ENCODE data around the gene TLN1. TPM values are rescaled to one million over a fixed set of nuclear protein-coding genes. Genes with fewer than 3 reads are reported as not detected.

Gene TLN1
- total RNA-seq, 2 donors from 2014 or later = 177 to 196 TPM

DNA sequence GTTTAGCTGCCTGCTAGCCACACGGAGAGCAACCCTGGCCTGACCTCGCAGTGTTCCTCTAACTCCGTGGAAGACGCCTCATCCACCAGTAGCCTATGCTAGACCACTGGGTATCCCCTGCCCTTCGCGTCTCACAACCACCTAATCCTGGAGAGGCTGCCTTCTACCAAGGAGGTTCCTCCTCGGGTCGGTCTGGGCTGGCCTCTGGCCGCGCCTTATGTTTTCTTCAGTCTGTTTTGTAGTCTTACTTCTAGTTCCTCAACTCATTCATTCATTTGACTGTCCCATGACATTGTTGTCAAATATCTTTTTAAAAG lies 40.7 kb downstream of the TLN1 start:
- DNase-seq = no peak
- H3K9ac ChIP-seq (ENCODE audit: low read depth in 2 of 2, low read length in 2 of 2) = peak overlapping the region; percentile 46 to 78
- H3K4me1 ChIP-seq = no peaks in the 10 kb centered on the region
- H3K36me3 ChIP-seq = no peaks in the 10 kb centered on the region
- H3K27ac ChIP-seq = peak overlapping the region; percentile 82
- peak overlapping the region; percentile 55 for H3K4me3 ChIP-seq
- intact Hi-C loops (cut with DNase I) = no loop called here
- TF ChIP-seq, protein P1, sequence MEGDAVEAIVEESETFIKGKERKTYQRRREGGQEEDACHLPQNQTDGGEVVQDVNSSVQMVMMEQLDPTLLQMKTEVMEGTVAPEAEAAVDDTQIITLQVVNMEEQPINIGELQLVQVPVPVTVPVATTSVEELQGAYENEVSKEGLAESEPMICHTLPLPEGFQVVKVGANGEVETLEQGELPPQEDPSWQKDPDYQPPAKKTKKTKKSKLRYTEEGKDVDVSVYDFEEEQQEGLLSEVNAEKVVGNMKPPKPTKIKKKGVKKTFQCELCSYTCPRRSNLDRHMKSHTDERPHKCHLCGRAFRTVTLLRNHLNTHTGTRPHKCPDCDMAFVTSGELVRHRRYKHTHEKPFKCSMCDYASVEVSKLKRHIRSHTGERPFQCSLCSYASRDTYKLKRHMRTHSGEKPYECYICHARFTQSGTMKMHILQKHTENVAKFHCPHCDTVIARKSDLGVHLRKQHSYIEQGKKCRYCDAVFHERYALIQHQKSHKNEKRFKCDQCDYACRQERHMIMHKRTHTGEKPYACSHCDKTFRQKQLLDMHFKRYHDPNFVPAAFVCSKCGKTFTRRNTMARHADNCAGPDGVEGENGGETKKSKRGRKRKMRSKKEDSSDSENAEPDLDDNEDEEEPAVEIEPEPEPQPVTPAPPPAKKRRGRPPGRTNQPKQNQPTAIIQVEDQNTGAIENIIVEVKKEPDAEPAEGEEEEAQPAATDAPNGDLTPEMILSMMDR (IDR thresholded peaks at IDR 0.05) = no peak
- no peaks in the 10 kb centered on the region for H3K9me3 ChIP-seq
- H3K27me3 ChIP-seq = no peaks in the 10 kb centered on the region

DNA sequence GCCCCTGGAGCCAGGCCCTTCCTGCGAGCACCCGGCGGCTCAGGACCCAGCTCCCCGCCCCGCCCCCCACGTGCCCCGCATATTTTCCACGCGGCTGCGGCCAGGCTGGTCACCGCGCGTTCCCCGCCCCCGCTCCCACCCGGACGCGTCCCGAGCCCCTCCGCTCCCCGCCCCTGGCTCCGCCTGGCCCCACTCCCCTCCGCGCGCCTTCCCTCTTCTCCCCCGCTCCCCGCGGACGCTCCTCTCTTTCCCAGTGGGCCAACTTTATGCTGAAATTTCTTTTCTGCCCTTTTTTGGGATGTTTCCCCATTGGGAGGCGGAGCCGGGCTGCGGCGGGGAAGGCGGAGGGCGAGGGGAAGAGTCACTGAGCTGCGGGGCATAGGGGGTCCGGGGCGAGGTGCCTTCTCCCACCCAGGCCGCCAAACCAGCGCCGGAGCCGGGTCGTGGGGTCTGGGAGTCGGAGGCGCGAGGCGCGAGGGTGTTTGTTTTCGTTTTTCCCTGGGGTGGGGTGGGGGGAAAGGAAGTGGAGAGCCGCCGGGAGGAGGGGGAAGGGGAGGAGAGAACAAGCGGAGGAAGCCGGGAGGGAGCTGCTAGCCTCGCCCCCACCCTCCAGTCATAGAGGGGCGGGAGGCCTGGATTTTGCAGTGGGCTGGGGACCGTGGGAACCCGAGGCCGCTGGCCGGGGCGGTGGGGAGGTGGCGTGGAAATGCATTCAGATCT lies 41.2 kb downstream of the TLN1 start:
- Histone ChIP-seq H3K27ac (peak overlapping the region; percentile 82), H3K9ac (ENCODE audit: low read depth in 2 of 2, low read length in 2 of 2) (peak overlapping the region; percentile 73 to 78), H3K4me3 (peak overlapping the region; percentile 55), H3K27me3 (no peaks in the 10 kb centered on the region), H3K36me3 (no peaks in the 10 kb centered on the region), H3K9me3 (no peaks in the 10 kb centered on the region), H3K4me1 (no peaks in the 10 kb centered on the region)
- DNase-seq = peak; percentile 73
- intact Hi-C loops (cut with DNase I) = no loop called here
- TF ChIP-seq, protein P1 (IDR thresholded peaks at IDR 0.05) = no peak

DNA sequence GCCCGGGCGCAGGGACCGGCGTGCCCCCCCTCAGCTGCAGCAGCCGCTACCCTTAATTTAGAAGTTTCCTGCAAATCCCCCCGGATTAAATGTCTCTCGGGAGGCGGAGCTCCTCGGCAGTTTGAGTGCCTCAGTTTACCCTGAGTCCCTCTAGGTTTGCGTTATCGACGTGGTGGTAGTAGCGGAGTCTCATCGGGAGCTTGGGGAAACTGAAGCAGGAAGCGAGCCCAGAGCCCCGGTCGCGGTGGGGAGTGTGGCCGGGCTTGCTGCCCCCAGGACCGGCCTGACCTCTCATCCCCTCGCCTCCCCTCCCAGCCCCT lies 41.7 kb downstream of the TLN1 start:
- H3K27ac ChIP-seq = peak overlapping the region; percentile 82
- intact Hi-C loops (cut with DNase I) = no loop called here
- H3K4me3 ChIP-seq = peak overlapping the region; percentile 55
- no peak for DNase-seq
- H3K36me3 ChIP-seq = no peaks in the 10 kb centered on the region
- H3K9ac ChIP-seq (ENCODE audit: low read depth in 2 of 2, low read length in 2 of 2) = peak overlapping the region; percentile 57 to 58
- no peaks in the 10 kb centered on the region for H3K9me3 ChIP-seq
- TF ChIP-seq, protein P1 (IDR thresholded peaks at IDR 0.05) = no peak
- H3K27me3 ChIP-seq = no peaks in the 10 kb centered on the region
- no peaks in the 10 kb centered on the region for H3K4me1 ChIP-seq

DNA sequence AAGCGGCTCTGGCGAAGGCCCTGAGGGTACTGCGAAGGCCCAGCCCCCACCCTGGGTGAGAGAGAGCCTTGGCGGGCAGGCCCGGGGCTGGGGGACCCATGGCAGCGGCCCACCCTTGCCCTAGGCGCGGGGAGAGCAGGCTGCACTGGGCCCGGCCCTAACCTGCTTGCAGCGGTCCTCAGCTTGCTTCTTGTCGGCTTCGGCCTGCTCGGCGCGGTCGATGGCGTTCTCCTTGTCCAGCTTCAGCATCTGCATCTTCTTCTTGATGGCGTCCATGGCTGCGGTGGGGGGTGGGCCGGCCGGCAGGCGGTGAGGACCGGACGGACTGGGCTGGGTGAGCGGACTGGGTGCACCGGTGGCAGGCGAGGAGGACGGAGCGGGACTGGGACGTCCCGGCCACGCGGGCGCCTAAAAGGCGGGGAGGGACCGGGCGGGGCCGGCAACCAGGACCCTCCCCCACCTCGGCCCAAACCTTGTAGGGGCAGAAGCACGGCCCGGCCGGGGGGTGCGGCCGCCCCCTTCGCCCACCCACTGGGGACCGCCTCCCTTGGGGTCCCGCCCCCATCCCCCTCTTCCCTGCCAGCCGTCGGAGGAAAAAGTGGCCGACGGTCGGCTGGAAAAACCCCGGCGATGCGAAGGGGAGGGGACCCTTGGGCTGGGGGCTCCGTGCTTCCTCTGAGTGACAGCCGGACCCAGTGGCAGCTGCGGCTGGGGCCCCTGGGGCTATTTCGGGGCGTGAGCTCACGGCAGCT lies 42.3 kb downstream of the TLN1 start, which contains the start of gene TPM2:
Gene TPM2, minus strand, starts transcription at position 384 of the 752 bp plus-strand sequence. Its CDS starts 108 bp downstream, at position 276.
- Histone ChIP-seq H3K9me3 (no peaks in the 10 kb centered on the region), H3K27me3 (no peaks in the 10 kb centered on the region), H3K9ac (ENCODE audit: low read depth in 2 of 2, low read length in 2 of 2) (peak within 1 kb of the TSS; percentile 73 to 78), H3K36me3 (no peaks in the 10 kb centered on the region), H3K4me1 (no peaks in the 10 kb centered on the region), H3K4me3 (peak within 1 kb of the TSS; percentile 55), H3K27ac (peak within 1 kb of the TSS; percentile 82)
- peak; percentile 50 for DNase-seq
- TF ChIP-seq, protein P1 (IDR thresholded peaks at IDR 0.05) = no peak
- intact Hi-C loops (cut with DNase I) = no loop called here

DNA sequence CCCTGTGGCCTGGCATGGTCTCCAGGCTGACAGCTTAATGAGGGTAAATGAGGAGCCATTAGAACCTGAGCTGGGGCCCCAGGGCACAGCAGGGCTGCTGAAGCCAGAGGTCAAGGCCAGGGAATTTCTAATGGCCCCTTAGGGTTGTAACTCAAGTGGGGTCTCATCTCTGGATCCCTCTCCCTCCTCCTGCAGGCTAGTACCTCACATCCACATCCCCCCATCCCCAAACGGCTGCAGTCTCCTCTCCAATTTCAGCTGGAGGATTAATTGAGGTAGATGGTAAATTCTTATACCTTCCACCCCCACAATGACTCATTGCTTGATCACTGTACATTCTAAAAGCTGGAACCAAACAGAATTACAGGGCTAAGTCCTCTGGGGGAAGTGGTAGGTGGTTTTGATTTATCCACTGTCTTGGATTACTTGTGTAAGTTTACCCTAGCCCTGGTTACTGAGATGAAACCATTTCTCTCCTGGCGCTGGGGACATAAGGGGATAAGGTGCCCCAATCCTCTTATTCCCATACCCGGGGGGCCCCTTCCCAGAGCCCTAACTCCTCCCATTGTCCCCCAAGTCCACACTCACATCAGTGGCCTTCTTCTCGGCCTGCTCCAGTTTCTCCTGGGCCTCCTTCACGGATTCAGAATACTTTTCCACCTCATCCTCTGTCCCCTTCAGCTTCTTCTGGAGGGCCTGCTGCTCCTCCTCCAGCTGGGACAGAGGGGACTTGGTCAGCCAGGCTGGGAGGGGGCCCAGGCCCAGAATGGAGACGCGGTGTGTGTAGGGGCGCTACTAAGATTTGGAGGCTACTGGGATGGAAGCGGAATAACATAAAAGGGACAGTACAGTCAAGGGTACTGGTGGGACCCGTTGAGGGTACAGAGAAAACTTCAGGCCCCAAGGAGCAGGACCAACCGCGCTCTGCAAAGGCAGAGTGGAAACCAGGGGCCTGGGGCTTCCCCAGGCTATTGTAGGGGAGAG lies 43.1 kb downstream of the TLN1 start:
- no peak for DNase-seq
- Histone ChIP-seq H3K4me3 (peak overlapping the region; percentile 55), H3K36me3 (no peaks in the 10 kb centered on the region), H3K27me3 (no peaks in the 10 kb centered on the region), H3K9me3 (no peaks in the 10 kb centered on the region), H3K9ac (ENCODE audit: low read depth in 2 of 2, low read length in 2 of 2) (peak overlapping the region; percentile 52 to 66), H3K27ac (peak overlapping the region; percentile 82), H3K4me1 (no peaks in the 10 kb centered on the region)
- intact Hi-C loops (cut with DNase I) = no loop called here
- TF ChIP-seq, protein P1 (IDR thresholded peaks at IDR 0.05) = no peak

Data from colonic mucosa (tissue), 4 donors.